Glomerular visceral epithelial cell (primary cell): ENCODE measurements around the gene GPR27.

Experiments
- DNase-seq: peaks from one replicate; pipeline ENCODE4 v3.0.0-alpha.2; 2016; ENCODE audit errors: extremely low spot score

Gene GPR27

DNA sequence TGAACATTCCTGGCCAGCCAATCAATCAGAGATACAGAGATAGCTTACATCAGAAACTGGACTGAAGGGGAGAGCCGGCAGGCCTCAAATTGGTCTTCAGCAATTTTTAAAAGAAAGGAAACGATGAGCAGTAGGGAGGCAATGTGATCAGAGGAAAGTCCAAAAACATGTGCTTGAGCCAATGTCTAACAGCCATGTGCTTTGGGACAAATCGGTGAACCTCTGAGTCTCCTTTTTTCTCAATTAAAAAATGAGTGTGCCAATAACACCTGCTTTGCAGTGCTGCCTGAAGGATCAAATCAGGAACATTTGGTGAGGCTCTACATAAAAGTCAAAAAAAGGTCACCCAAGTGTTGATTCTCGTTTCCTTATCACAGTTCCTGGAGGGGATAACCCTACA lies 21.0 kb upstream of the GPR27 start:
- DNase-seq: no peak

DNA sequence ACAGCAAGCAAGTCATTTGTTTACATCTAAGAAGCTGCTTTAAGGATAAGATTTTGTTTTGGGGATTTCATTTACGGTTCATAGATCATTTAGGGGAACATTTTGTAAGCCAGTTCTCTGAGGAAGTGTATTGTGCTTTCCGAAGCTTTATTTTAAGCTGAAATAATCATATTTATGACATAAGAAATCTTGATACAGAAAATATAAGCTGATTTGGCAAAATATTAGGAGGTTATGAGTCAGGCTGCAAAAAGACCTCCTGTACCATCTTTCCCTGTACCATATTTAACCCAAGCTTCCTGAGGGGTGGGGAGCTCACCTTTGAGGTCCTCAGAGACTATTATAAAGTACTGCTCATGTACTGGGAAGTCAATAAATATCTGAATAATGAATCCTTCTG lies 20.3 kb upstream of the GPR27 start:
- DNase-seq: no peak

DNA sequence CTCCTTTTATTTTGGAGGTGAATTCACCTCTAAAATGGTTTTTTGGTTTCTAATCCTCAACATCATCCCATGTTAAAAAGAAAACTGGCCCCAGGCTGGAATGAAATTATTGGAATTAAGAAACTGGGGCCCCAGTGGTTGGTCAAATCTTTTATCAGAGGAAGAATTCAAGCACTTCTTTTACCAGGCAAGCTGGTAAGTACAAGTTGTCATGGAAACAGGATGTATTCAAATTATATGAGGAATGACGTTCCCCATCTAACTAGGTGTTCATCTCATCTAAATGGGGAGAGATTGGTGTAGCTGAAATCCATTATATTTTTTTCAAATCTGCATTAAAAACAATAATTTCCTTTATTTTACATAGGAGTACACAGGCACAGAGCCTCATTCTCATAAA lies 18.8 kb upstream of the GPR27 start:
- no peak for DNase-seq

DNA sequence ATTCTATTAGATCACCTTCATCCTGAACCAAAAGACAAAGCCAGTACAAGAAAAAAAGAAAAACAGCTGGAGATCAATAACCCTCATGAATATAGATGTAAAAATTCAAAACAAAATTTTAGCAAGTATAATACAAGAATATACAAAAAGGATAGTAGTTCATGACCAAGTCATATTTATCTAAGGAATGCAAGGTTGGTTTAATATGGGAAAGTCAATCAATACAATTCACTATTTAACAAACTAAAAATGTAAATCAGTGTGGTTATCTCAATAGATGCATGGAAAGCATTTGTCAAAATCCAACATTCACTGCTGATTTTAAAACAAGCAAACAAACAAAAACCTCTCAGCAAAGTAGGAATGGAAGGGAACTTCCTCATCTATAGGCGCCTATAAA lies 11.0 kb upstream of the GPR27 start:
- no peak for DNase-seq

DNA sequence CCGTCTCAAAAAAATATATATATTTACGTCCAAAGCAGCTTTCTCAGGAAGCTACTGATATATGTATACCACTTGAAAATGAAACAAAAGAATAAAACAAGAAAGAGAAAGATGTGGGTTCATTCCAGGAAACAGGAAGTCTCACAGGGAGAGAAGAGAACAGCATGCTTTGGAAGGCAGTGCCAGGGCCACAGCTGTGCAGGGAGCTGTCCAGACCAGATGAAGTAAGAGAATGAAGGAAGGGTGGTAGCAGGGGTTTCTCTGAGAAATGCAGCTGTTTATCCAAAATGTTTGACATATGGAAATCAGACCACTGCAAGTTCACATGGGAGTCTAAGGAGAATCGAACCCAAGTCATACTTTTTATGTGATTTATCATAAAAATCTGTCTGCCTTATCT lies 8.9 kb upstream of the GPR27 start:
- DNase-seq: no peak

DNA sequence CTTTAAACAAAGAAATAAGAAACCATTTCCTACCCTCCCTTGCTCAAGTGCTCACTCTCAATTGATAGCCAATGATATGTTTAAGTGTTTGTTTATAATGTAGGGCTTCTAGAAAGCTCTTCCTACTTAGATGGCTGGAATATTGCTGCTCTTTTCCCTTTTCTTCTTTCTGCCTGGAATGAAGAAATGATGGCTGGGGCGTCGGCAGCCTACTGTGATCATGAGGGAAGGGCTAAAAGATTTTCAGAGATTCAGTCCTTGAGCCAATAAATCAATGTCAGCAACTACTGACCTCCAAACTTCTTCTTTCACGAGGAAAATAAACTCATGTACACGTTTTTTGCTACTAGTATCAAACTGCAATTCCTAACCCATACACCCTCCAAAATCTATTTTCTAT lies 2.1 kb upstream of the GPR27 start:
- DNase-seq: no peak

DNA sequence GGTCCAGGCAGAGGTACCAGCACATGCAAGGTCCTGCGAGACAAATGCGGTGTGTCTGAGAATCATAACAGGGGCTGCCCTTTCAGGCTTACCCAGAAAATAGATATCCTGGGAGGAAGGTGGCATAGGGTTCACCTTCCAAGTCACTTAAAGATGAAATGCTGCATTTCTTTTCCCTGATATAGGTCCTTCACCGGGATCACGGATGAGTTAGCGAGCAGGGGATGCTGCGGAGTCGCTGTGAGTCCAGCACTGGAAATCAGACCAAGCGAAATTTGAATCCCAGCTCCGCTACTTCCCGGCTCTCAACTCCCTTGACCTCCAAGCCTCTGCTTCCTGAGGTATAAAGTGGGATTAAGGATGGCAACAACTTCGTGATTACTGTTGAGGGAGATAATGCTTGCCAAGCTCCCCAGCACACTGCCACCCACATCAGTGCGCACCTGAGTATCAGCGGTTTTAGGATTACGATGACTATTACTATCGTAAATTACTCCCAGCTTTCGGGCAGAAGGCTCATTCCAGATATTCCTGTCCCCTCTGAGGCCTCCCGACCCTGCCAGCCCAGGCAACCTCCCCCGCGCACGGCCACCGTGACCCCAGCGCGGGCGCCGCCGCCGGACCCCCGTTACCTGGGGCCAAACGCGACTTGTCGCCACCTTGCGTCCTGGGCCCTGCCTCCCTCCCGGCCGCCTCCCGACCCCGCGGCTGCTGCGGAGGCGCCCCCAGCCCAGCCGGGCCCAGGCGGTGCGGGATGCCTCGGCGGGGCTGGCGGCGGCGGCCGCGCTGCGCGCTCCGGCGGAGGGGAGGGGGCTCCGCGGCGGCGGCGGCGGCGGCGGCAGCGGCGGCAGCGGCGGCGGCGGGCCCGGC lies 589 bp upstream of the GPR27 start:
- DNase-seq: no peak

DNA sequence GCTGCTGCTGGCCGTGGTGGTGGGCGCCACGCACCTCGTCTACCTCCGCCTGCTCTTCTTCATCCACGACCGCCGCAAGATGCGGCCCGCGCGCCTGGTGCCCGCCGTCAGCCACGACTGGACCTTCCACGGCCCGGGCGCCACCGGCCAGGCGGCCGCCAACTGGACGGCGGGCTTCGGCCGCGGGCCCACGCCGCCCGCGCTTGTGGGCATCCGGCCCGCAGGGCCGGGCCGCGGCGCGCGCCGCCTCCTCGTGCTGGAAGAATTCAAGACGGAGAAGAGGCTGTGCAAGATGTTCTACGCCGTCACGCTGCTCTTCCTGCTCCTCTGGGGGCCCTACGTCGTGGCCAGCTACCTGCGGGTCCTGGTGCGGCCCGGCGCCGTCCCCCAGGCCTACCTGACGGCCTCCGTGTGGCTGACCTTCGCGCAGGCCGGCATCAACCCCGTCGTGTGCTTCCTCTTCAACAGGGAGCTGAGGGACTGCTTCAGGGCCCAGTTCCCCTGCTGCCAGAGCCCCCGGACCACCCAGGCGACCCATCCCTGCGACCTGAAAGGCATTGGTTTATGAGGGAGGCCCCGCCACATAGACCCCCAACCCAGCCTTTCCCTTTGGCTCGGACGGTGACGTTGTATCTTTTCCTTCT lies 1.1 kb downstream of the GPR27 start:
- DNase-seq: no peak

DNA sequence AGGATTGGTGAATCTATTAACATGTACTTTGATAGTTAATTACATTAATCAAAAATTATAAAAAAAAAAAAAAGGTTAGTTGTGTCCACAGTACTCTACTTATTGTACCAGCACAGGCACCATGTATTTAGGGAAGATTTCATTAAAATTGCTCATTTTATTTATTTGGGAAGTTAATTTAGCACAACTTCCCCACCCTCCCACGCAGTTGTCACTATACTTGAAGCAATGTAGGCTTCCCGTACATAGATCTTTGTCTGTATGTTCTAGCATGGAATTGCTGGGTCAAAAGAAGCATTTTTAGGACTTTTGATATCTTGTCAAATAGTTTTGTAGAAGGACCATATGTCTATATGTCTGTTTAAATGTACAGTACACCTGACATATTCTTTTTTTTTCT lies 4.4 kb downstream of the GPR27 start:
- DNase-seq: no peak

DNA sequence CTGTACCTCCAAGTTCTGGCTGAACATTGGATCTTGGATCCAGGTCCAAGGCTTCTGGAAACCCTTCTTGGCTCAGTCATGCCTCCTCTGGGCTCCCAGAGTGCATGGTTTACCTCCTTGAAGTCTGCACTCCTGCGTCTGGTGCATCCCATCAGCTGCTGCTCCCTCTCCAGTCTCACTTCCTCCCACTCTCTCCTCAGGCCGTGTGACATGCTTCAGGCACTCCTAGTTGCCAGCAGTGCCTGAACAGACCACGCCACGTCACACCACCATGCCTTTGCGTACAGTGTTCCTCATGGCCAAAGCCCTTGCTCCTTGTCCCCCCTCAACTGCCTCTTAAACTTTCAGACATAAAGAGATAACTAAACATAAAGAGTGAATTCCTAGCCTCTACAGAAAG lies 5.7 kb downstream of the GPR27 start:
- DNase-seq: no peak

DNA sequence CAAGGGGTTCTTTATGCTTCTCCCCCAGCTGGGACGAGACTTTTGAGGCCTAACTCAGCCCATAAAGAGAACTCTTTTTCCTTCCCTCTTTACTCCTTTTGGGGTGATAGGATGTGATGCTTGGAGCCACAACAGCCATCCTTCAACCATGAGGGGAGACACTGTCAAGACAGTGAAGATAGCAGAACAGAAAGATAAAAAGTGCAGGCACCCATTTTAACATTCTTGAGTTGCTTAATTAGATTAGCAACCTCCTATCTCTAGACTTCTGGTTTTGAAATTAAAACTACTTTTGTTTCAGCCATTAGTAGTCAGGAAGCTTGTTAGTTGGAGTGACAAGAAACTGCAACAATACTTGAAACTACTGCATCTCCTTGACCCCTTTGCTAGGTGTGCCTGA lies 6.5 kb downstream of the GPR27 start:
- no peak for DNase-seq

DNA sequence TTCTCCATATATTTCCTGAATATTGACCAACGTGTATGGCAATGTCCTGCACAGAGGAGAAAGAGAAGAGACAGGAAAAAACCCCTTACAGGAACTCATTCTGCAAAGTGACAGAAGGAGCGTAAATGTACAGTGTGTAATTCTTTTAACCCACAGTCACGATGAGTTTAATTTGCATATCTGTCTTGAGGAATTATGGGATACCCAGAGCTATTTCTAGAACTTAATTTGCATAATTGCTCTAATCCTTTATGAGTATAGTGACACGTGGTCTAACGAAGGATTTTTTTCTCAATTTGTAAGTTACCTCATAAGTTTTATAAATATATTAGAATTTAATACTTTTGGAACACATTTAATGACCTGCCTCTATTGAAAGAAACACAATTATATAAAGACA lies 9.8 kb downstream of the GPR27 start:
- no peak for DNase-seq

DNA sequence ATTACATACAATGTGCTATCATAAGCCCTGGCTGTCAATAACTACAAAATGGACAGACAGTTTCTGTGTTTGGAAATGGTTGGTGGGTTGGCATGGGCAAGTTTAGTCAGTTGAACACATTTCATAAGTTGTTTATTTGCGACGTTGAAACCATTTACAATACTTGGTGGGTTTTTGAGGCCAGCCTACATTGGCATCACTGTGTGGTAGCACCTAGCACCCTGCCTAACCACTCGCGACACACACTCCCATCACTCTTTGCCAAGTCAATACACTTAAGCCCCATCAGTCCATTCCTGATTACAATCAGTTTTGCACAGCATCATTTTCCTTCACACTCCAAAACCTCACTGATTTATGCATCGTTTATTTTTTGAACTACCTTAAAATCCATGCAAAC lies 17.5 kb downstream of the GPR27 start:
- no peak for DNase-seq

DNA sequence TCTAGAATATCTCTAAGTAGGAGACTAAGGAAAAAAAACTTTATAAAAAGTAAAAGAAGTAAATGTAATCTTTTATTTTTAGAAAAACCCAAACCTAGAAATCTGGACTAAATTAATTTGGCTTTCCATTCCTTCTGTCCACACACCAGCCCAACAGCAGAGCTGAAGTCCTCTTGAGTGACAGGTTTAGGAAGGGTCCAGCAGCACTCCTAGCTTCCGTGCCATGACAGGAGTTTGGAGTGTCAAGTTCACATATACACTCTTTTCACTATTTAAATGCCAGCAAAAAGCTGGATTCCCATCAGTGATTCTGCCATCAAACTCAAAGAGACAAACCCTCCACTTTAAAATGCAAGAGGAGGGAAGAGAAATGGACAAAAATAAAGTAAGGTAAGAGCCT lies 18.2 kb downstream of the GPR27 start:
- no peak for DNase-seq

DNA sequence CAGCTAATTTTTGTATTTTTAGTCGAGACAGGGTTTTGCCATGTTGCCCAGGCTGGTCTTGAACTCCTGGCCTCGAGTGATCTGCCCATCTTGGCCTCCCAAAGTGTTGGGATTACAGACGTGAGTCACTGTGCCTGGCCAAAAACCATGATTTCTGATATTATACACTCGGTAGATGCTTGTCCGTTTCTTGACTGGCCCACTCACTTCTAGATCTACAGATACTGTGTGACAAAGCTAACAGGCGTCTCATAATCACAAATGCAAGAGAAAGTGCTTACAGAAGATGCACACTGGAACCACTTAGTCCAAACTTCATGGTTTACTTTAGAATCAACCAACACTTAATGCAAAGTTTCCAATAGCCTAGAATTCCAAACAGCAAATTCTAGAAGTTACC lies 22.9 kb downstream of the GPR27 start:
- DNase-seq: no peak

DNA sequence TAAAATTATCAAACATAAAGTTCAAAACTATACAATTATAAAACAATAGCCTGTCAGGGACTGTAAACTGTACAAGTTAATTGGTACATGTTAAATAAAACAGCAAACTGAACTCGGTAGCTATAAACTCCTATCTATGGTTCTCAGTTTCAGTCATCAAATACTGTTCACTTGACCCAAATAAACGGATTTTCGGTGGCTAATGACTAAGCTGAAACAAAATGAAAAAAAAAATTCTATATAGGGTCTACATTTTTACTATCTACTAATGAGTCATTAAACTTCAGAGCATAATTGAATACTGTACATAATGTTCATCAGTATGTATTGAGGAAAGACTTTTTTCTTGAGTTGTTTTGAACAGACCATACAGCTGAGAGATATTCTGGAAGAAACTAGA lies 24.7 kb downstream of the GPR27 start:
- DNase-seq: no peak

DNA sequence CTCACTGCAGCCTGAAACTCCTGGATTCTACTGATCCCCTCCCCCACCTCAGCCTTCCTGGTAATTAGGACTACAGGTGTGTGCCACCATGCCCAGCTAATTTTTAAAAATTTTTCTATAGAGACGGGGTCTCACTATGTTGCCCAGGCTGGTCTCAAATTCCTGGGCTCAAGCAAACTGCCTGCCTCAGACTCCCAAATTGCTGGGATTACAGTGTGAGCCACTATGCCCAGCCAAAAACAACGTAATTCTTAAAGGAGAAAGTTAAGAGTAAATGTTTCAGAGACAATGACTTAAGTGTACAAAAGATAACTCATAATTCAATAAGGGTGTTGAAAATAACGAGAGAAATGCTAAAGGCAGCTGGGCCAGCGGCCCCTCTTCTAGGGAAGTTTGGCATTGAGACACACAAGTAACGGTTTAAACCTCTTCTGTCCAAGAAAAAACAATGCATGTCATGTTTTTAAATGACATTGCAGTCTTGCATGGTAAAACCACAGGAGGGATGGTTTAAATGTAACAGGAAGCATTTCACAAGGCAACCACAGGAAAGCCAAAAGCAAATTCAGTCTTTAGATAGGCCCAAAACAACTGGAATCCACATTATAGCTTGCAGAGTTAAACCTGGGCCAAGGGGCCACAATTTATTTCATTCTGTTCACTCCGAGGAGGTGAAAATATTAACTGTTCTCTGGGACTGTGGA lies 26.2 kb downstream of the GPR27 start:
- no peak for DNase-seq

DNA sequence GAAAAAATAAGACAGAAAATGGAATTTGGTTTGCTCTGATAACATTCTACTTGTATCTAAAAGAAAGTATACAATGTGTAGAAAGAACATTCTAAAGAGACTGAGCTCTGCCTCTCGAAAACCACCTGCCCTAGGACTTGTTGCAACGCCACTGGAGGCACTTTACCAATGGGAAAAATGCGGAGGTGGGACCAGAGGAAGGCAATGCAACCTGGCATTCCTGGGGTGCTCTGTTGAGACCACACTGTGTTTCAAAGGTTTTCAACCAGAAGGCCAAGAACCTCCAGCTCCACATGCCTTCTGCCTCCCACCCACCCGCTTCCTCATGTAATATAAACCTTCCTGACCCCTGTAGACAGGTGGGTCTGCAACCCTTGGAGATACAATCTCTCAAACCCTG lies 26.8 kb downstream of the GPR27 start:
- DNase-seq: no peak

DNA sequence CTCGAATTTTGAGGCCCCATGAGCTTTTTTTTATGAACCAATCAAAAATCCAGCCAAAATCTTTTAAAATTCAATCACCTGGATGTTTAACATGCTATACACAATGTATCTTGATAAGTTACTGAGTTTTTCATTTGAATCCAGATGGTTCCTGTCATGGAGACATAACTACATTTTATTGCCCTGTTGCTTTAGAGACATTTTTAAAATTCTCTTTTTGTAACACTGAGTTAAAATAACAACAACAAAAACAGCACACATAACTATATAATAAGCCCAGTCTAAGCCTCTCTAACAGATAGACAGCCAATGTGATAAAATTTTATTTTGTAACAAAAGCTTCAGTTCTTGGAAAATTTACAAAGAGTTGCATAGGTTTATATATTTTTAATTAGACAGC lies 29.5 kb downstream of the GPR27 start:
- DNase-seq: no peak

DNA sequence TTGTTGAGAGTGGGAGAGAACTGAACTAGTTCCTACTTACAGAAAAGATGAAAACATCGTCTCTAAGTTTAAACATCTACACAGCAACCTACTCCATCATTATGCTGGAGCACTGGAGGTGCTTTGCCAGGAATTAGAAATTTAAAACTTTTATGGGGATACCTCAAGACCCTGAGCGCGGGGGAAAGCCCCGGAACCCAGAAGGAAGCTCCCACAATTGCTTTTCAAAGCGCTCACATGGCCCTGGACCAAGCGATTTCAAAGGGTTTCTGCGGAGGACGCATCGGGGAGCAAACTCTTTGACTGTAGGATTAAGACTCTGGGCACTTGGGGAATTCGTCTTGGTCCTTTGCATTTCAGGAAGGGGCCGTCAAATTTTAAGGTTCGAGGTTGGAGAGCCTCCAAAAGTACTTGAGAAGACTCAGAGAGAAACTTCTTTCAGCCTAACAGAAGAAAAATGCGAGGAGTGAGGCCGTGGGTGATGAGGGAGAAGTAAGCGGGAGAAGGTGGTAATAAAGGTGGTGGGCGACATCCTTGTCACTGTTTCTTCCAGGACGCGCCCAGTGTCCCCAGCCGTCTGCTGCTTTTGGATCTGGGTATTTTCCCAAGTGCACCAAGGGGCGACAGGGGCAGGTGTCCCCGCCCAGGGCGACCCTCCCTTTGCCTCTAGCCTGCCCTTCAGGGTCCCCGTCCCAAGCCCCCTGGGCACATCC lies 30.7 kb downstream of the GPR27 start:
- no peak for DNase-seq

DNA sequence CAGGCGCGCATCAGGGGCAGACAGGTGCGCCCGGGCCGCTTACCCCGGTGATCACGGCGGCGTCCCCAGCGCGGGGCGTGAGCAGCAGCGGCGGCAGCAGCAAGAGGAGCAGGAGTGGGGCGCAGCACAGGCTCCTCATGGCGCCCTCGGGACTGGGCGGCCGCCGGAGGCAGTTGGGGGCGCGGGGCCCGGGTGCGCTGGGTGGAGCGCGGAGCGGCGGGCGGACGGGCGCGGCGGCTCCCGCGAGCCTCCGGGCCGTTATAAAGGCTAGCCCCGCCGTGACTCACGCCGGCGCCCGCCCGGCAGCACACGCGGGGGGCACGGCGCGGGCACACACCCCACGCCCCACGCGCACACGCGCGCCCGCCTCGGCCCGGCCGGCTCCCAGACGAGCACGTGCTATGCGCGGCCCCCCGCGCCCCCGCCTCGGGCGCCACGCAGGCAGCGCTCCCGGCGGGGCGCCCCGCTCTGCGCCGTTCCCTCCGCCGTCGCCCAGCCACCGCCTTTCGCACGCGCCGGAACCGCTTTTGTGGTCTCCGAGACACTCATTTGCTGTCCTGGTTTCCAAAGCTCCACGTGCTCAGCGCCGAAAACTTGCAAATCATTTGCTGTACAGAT lies 31.4 kb downstream of the GPR27 start, which contains the start of gene PROK2:
TSS of gene PROK2 (minus strand) at position 235 of the 618 bp plus-strand sequence. CDS start at position 139, 96 bp downstream.
- no peak for DNase-seq
